Measurements from ENCODE around the gene PPP1CC. TPM values are rescaled to one million over a fixed set of nuclear protein-coding genes. Genes with fewer than 3 reads are reported as not detected.
A peak's percentile ranks its signal among the peaks of the same experiment; 100 is the strongest.

Gene PPP1CC
- total RNA-seq, 3 donors from 2014 or later (not counting 1 experiment from before 2014, with no cell fraction given), result 114 to 121 (median 117) TPM

- Histone ChIP-seq H3K36me3 (ENCODE audit: control insufficient read depth, insufficient read depth, low read length) (no peaks in the 10 kb centered on the region), H3K27me3 (ENCODE audit: control insufficient read depth, insufficient read depth, low read length) (no peaks in the 10 kb centered on the region), H3K9me3 (ENCODE audit: control insufficient read depth, insufficient read depth, low read length) (no peaks in the 10 kb centered on the region), H3K4me1 (ENCODE audit: control insufficient read depth, insufficient read depth, low read length) (peaks cover 8% of the 10 kb centered on the region), H3K27ac (ENCODE audit: low read length) (no peak overlapping the region), H3K4me3 (ENCODE audit: low read length) (no peak overlapping the region)
- ATAC-seq (no peak), DNase-seq (no peak)
- TF ChIP-seq, protein P1, sequence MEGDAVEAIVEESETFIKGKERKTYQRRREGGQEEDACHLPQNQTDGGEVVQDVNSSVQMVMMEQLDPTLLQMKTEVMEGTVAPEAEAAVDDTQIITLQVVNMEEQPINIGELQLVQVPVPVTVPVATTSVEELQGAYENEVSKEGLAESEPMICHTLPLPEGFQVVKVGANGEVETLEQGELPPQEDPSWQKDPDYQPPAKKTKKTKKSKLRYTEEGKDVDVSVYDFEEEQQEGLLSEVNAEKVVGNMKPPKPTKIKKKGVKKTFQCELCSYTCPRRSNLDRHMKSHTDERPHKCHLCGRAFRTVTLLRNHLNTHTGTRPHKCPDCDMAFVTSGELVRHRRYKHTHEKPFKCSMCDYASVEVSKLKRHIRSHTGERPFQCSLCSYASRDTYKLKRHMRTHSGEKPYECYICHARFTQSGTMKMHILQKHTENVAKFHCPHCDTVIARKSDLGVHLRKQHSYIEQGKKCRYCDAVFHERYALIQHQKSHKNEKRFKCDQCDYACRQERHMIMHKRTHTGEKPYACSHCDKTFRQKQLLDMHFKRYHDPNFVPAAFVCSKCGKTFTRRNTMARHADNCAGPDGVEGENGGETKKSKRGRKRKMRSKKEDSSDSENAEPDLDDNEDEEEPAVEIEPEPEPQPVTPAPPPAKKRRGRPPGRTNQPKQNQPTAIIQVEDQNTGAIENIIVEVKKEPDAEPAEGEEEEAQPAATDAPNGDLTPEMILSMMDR (IDR thresholded peaks at IDR 0.05), result no peak
- intact Hi-C loops (cut with micrococcal nuclease), result no loop called here
- WGBS (ENCODE audit: insufficient coverage), result 92% methylated on average over 16 of the region's 16 CpGs
- Mint-ChIP-seq H3K9me3 (no peaks in the 10 kb centered on the region), H3K27me3 (ENCODE audit: low read depth in 2 of 2) (no peaks in the 10 kb centered on the region), H3K4me3 (no peak overlapping the region), H3K36me3 (peaks cover 7% of the 10 kb centered on the region), H3K27ac (peak overlapping the region in 1 of 2 donors; percentile 23), H3K4me1 (peaks cover 25 to 30% of the 10 kb centered on the region in 2 donors)
Observed at GRCh38 chr12:110745542-110746284, 3.0 kb upstream of the PPP1CC start.

GRCh38 chr12:110744601-110745264 lies 2.0 kb upstream of the PPP1CC start:
- ATAC-seq (no peak), DNase-seq (no peak)
- Histone ChIP-seq H3K27ac (ENCODE audit: low read length) (no peak overlapping the region), H3K27me3 (ENCODE audit: control insufficient read depth, insufficient read depth, low read length) (no peaks in the 10 kb centered on the region), H3K9me3 (ENCODE audit: control insufficient read depth, insufficient read depth, low read length) (no peaks in the 10 kb centered on the region), H3K4me3 (ENCODE audit: low read length) (no peak overlapping the region), H3K4me1 (ENCODE audit: control insufficient read depth, insufficient read depth, low read length) (peaks cover 8% of the 10 kb centered on the region), H3K36me3 (ENCODE audit: control insufficient read depth, insufficient read depth, low read length) (no peaks in the 10 kb centered on the region)
- TF ChIP-seq, protein P1 (IDR thresholded peaks at IDR 0.05), result no peak
- intact Hi-C loops (cut with micrococcal nuclease), result loop anchor here (5.0 kb wide), 1 partner anchor 277 kb away; the partner anchor contains the start of genes FAM216A and GPN3
- Mint-ChIP-seq H3K27me3 (ENCODE audit: low read depth in 2 of 2) (no peaks in the 10 kb centered on the region), H3K36me3 (peaks cover 7% of the 10 kb centered on the region), H3K27ac (peak overlapping the region; percentile 23 to 95), H3K4me3 (peak overlapping the region; percentile 13), H3K9me3 (no peaks in the 10 kb centered on the region), H3K4me1 (peaks cover 35 to 40% of the 10 kb centered on the region in 2 donors)
- 93% methylated on average over 5 of the region's 5 CpGs for WGBS (ENCODE audit: insufficient coverage)

GRCh38 chr12:110744151-110744571 lies 1.5 kb upstream of the PPP1CC start:
- Mint-ChIP-seq H3K27ac (peak overlapping the region; percentile 63 to 95), H3K4me3 (peak overlapping the region; percentile 100), H3K36me3 (peaks cover 7% of the 10 kb centered on the region), H3K27me3 (ENCODE audit: low read depth in 2 of 2) (no peaks in the 10 kb centered on the region), H3K4me1 (peaks cover 41 to 45% of the 10 kb centered on the region in 2 donors), H3K9me3 (no peaks in the 10 kb centered on the region)
- Histone ChIP-seq H3K27ac (ENCODE audit: low read length) (no peak overlapping the region), H3K4me1 (ENCODE audit: control insufficient read depth, insufficient read depth, low read length) (peaks cover 8% of the 10 kb centered on the region), H3K9me3 (ENCODE audit: control insufficient read depth, insufficient read depth, low read length) (no peaks in the 10 kb centered on the region), H3K36me3 (ENCODE audit: control insufficient read depth, insufficient read depth, low read length) (no peaks in the 10 kb centered on the region), H3K27me3 (ENCODE audit: control insufficient read depth, insufficient read depth, low read length) (no peaks in the 10 kb centered on the region), H3K4me3 (ENCODE audit: low read length) (no peak overlapping the region)
- ATAC-seq (no peak), DNase-seq (no peak)
- TF ChIP-seq, protein P1 (IDR thresholded peaks at IDR 0.05), result no peak
- intact Hi-C loops (cut with micrococcal nuclease), result loop anchor here (5.0 kb wide), 1 partner anchor 277 kb away; the partner anchor contains the start of genes FAM216A and GPN3
- WGBS (ENCODE audit: insufficient coverage), result over 99% methylated on average over 4 of the region's 4 CpGs

All from natural killer cell (primary cell).